Esophagus squamous epithelium (tissue), 4 donors: Measurements from ENCODE around the gene MDGA2.

ENCODE experiments used
- POLR2A ChIP-seq, 4 donors: fragments of 450-650 bp; IDR thresholded peaks; one replicate each; pipeline ENCODE4 v1.6.1; 2017; ENCODE audit warnings: antibody characterized with exemption in 4 of 4, mild to moderate bottlenecking in 4 of 4, moderate library complexity in 3 of 4
- TF ChIP-seq, protein P1 (sequence below), 6 experiments: fragments of 450-650 bp in 4 of 6; fragments of 200-600 bp in 2 of 6; sonication (generic) in 2 of 6; IDR thresholded peaks; one replicate each; pipeline ENCODE4 v1.5.1; 2016 to 2019; ENCODE audit warnings: antibody characterized with exemption in 6 of 6, mild to moderate bottlenecking in 4 of 6, moderate library complexity in 4 of 6

GRCh38 chr14:47658041-47658440 lies 17.4 kb downstream of the MDGA2 start:
- TF ChIP-seq POLR2A (IDR thresholded peaks at IDR 0.05): no peak
- TF ChIP-seq, protein P1, sequence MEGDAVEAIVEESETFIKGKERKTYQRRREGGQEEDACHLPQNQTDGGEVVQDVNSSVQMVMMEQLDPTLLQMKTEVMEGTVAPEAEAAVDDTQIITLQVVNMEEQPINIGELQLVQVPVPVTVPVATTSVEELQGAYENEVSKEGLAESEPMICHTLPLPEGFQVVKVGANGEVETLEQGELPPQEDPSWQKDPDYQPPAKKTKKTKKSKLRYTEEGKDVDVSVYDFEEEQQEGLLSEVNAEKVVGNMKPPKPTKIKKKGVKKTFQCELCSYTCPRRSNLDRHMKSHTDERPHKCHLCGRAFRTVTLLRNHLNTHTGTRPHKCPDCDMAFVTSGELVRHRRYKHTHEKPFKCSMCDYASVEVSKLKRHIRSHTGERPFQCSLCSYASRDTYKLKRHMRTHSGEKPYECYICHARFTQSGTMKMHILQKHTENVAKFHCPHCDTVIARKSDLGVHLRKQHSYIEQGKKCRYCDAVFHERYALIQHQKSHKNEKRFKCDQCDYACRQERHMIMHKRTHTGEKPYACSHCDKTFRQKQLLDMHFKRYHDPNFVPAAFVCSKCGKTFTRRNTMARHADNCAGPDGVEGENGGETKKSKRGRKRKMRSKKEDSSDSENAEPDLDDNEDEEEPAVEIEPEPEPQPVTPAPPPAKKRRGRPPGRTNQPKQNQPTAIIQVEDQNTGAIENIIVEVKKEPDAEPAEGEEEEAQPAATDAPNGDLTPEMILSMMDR (IDR thresholded peaks at IDR 0.05): no peak
